Measurements from ENCODE around the gene RAB3B.
"Not testable (repeated sequence)": the region's sequence is repeated elsewhere in the genome, so short reads cannot be mapped to it uniquely, and the experiment has no call there.

RAB3B gene

GRCh38 chr1:51989582-51990477 is 670 bp downstream of the RAB3B start:
- DNase-seq (ENCODE audit: low spot score), result peak; percentile 71

GRCh38 chr1:51988254-51988653 is 2.2 kb downstream of the RAB3B start:
- DNase-seq (ENCODE audit: low spot score), result no peak

GRCh38 chr1:51986718-51987117 is 3.8 kb downstream of the RAB3B start:
- DNase-seq (ENCODE audit: low spot score), result no peak

- no peak for DNase-seq (ENCODE audit: low spot score)
Observed at GRCh38 chr1:51982161-51982560, 8.3 kb downstream of the RAB3B start.

GRCh38 chr1:51981555-51981954 is 8.9 kb downstream of the RAB3B start:
- no peak for DNase-seq (ENCODE audit: low spot score)

GRCh38 chr1:51978099-51978498 is 12.4 kb downstream of the RAB3B start:
- DNase-seq (ENCODE audit: low spot score), result no peak

- no peak for DNase-seq (ENCODE audit: low spot score)
Observed at GRCh38 chr1:51976846-51977602, 13.5 kb downstream of the RAB3B start.

GRCh38 chr1:51973587-51974474 is 16.7 kb downstream of the RAB3B start:
- DNase-seq (ENCODE audit: low spot score), result no peak

- no peak for DNase-seq (ENCODE audit: low spot score)
Observed at GRCh38 chr1:51969038-51969705, 21.3 kb downstream of the RAB3B start.

GRCh38 chr1:51968632-51969031 is 21.9 kb downstream of the RAB3B start:
- DNase-seq (ENCODE audit: low spot score), result no peak

- not testable (repeated sequence) for DNase-seq (ENCODE audit: low spot score)
Observed at GRCh38 chr1:51967213-51967791, 23.2 kb downstream of the RAB3B start.

- no peak for DNase-seq (ENCODE audit: low spot score)
Observed at GRCh38 chr1:51966559-51966958, 23.9 kb downstream of the RAB3B start.

GRCh38 chr1:51964309-51964696 is 26.2 kb downstream of the RAB3B start:
- DNase-seq (ENCODE audit: low spot score), result no peak

GRCh38 chr1:51963592-51964308 is 26.8 kb downstream of the RAB3B start:
- no peak for DNase-seq (ENCODE audit: low spot score)

- no peak for DNase-seq (ENCODE audit: low spot score)
Observed at GRCh38 chr1:51962486-51963356, 27.8 kb downstream of the RAB3B start.

- no peak for DNase-seq (ENCODE audit: low spot score)
Observed at GRCh38 chr1:51961954-51962353, 28.5 kb downstream of the RAB3B start.

- DNase-seq (ENCODE audit: low spot score), result no peak
Observed at GRCh38 chr1:51961231-51961630, 29.3 kb downstream of the RAB3B start.

- no peak for DNase-seq (ENCODE audit: low spot score)
Observed at GRCh38 chr1:51960262-51960661, 30.2 kb downstream of the RAB3B start.

GRCh38 chr1:51958824-51959223 is 31.7 kb downstream of the RAB3B start:
- DNase-seq (ENCODE audit: low spot score), result no peak

- DNase-seq (ENCODE audit: low spot score), result peak; percentile 31
Observed at GRCh38 chr1:51957618-51958017, 32.9 kb downstream of the RAB3B start.
